Heart left ventricle (tissue), 13 donors: ENCODE measurements around the gene HBEGF.

Source experiments
- CTCF ChIP-seq, 12 donors: fragments of 200-600 bp; sonication (generic) in 4 of 12; IDR thresholded peaks; one replicate each; pipeline versions ENCODE4 v1.5.0 to v1.8.0; 2018 to 2022; ENCODE audit warnings: antibody characterized with exemption in 12 of 12, mild to moderate bottlenecking in 5 of 12
- POLR2A ChIP-seq, 2 donors: fragments of 450-650 bp; IDR thresholded peaks; one replicate each; pipeline ENCODE4 v1.6.1; 2017; ENCODE audit warnings: antibody characterized with exemption in 2 of 2, mild to moderate bottlenecking in 2 of 2, moderate library complexity in 2 of 2
- donor health status: ischemic (EF 13 %, LVEDD 7.1; RV severe dilation, severe dysfunction).
- donor health status: DM: no; HTN: yes; CAD: no.
- donor health status: DM: no; HTN: no; CAD: no.
- donor health status: ischemic (EF 25% LVEDD 6.9; RV normal size, moderate dysfunction).
- donor health status: ischemic (EF 25% LVEDD 5.7; RV mildly dilated, moderate dysfunction).
- donor health status: ischemic (EF 35%, LVEDD 5.7; RV mildly dilated, moderate dysfunction).
- donor health status: nonischemic (EF 11% LVEDD 7.7; RV severe dilation, severe dysfunction).
- donor health status: DM: yes; HTN: yes; CAD: no.
- donor health status: PGD.
- donor health status: ischemic (EF 29% LVEDD 5.4; RV normal size, mild dysfunction).
- donor health status: nonischemic (EF 23%, LVEDD 6.1; RV moderate dilation, normal function).

GRCh38 chr5:140327589-140327988 is 18.8 kb downstream of the HBEGF start:
- TF ChIP-seq CTCF (IDR thresholded peaks at IDR 0.05): no peak
- no peak for TF ChIP-seq POLR2A (IDR thresholded peaks at IDR 0.05)
